SU-DHL-6 (cell line): ENCODE measurements around the gene VWA8.

Experiments
- EZH2phosphoT487 ChIP-seq: fragments of 200-600 bp; sonication (generic), shearing (Covaris generic); conservative IDR thresholded peaks from 2 replicates; pipeline ENCODE4 v1.6.1; 2018; ENCODE audit warnings: mild to moderate bottlenecking, antibody characterized with exemption, low read length, moderate library complexity, mixed read lengths
- TF ChIP-seq, protein P1 (sequence below): fragments of 200-600 bp; sonication (generic); IDR thresholded peaks from one replicate; pipeline ENCODE4 v1.5.1; 2017; ENCODE audit warnings: antibody characterized with exemption, mild to moderate bottlenecking, low read length, moderate library complexity; ENCODE audit not compliant: insufficient read depth, poor library complexity, severe bottlenecking

DNA sequence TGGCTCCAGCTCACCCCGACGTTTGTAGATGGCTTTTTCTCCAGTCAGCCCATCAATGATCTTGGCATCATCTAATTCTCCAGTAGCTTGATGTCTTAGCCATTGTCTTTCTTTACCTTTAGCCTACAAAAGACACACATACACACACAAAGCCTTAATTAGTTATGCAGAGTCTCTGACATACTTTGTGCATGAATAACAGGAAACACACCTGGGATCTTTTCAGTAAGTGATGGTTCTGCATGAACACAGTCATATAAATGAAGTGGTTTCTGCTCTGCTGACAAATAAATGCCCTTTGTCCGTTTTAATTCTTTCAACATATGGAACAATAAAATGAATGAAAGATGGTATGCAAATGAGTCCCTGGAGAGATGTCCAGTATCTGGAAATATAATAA is 370.3 kb downstream of the VWA8 start:
- no peak for TF ChIP-seq EZH2phosphoT487
- TF ChIP-seq, protein P1, sequence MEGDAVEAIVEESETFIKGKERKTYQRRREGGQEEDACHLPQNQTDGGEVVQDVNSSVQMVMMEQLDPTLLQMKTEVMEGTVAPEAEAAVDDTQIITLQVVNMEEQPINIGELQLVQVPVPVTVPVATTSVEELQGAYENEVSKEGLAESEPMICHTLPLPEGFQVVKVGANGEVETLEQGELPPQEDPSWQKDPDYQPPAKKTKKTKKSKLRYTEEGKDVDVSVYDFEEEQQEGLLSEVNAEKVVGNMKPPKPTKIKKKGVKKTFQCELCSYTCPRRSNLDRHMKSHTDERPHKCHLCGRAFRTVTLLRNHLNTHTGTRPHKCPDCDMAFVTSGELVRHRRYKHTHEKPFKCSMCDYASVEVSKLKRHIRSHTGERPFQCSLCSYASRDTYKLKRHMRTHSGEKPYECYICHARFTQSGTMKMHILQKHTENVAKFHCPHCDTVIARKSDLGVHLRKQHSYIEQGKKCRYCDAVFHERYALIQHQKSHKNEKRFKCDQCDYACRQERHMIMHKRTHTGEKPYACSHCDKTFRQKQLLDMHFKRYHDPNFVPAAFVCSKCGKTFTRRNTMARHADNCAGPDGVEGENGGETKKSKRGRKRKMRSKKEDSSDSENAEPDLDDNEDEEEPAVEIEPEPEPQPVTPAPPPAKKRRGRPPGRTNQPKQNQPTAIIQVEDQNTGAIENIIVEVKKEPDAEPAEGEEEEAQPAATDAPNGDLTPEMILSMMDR: no peak
